ENCODE measurements around the gene ZNF260. TPM values are rescaled to one million over a fixed set of nuclear protein-coding genes. Genes with fewer than 3 reads are reported as not detected.

ZNF260 gene
- total RNA-seq, 1 experiment from 2014 or later = 14.5 TPM

GRCh38 chr19:36514012-36514612 is 14.0 kb downstream of the ZNF260 start:
- POLR2A ChIA-PET = interaction anchor here (0.5 kb wide), 1 partner anchor 16 kb away, joined by 5 read pairs; no protein-coding TSS in a partner anchor
- no peaks in the 10 kb centered on the region for H3K4me1 Mint-ChIP-seq (ENCODE audit: insufficient read depth, unreplicated experiment)
- peaks cover 26% of the 10 kb centered on the region for H3K9me3 Mint-ChIP-seq (ENCODE audit: unreplicated experiment)
- intact Hi-C loops (cut with micrococcal nuclease) = no loop called here
- peak; percentile 0 for DNase-seq (ENCODE audit: unreplicated experiment)
- no peak overlapping the region for H3K27ac Mint-ChIP-seq (ENCODE audit: low read depth, unreplicated experiment)
- no peaks in the 10 kb centered on the region for H3K27me3 Mint-ChIP-seq (ENCODE audit: insufficient read depth, unreplicated experiment)
- peaks cover 52% of the 10 kb centered on the region for H3K36me3 Mint-ChIP-seq (ENCODE audit: insufficient read depth, unreplicated experiment)
- H3K4me3 Mint-ChIP-seq (ENCODE audit: unreplicated experiment) = no peak overlapping the region
- no peak for TF ChIP-seq CTCF (IDR thresholded peaks at IDR 0.05; ENCODE audit: unreplicated experiment)
- CTCF ChIA-PET = no interaction called here
- BruUV-seq (replicated peaks) = no TSS peak

DNA sequence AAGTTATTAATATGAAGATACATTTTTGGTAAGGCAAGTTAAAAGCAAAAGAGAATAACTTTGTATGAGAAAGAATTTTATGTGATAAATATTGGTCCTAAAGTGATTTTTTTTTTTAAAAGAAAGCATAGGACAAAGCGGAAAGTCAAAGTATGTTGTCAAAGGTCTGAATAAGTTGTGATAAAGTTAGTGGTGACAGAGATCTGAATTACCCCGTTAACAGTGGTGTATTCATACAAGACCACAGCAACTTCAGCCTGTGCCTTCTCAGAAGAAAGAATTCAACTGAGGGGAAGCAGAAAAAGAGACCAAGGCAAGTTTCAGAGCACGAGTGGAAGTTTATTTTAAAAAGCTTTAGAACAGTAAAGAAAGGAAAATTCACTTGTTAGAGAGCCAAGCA is 19.7 kb downstream of the ZNF260 start:
- no peaks in the 10 kb centered on the region for H3K27me3 Mint-ChIP-seq (ENCODE audit: insufficient read depth, unreplicated experiment)
- ChIA-PET CTCF (interaction anchor here (0.6 kb wide), 1 partner anchor 252 kb away, joined by 3 read pairs; no protein-coding TSS in a partner anchor), POLR2A (no interaction called here)
- H3K4me3 Mint-ChIP-seq (ENCODE audit: unreplicated experiment) = no peak overlapping the region
- peaks cover 7% of the 10 kb centered on the region for H3K9me3 Mint-ChIP-seq (ENCODE audit: unreplicated experiment)
- BruUV-seq (replicated peaks) = no TSS peak
- H3K36me3 Mint-ChIP-seq (ENCODE audit: insufficient read depth, unreplicated experiment) = no peaks in the 10 kb centered on the region
- H3K4me1 Mint-ChIP-seq (ENCODE audit: insufficient read depth, unreplicated experiment) = no peaks in the 10 kb centered on the region
- TF ChIP-seq CTCF (IDR thresholded peaks at IDR 0.05; ENCODE audit: unreplicated experiment) = no peak
- H3K27ac Mint-ChIP-seq (ENCODE audit: low read depth, unreplicated experiment) = no peak overlapping the region
- intact Hi-C loops (cut with micrococcal nuclease) = no loop called here
- DNase-seq (ENCODE audit: unreplicated experiment) = no peak

- Mint-ChIP-seq H3K27ac (ENCODE audit: low read depth, unreplicated experiment) (no peak overlapping the region), H3K4me1 (ENCODE audit: insufficient read depth, unreplicated experiment) (no peaks in the 10 kb centered on the region), H3K9me3 (ENCODE audit: unreplicated experiment) (peaks cover 15% of the 10 kb centered on the region), H3K4me3 (ENCODE audit: unreplicated experiment) (no peak overlapping the region), H3K36me3 (ENCODE audit: insufficient read depth, unreplicated experiment) (no peaks in the 10 kb centered on the region), H3K27me3 (ENCODE audit: insufficient read depth, unreplicated experiment) (no peaks in the 10 kb centered on the region)
- TF ChIP-seq CTCF (IDR thresholded peaks at IDR 0.05; ENCODE audit: unreplicated experiment) = no peak
- DNase-seq (ENCODE audit: unreplicated experiment) = no peak
- POLR2A ChIA-PET = no interaction called here
- CTCF ChIA-PET = no interaction called here
- no TSS peak for BruUV-seq (replicated peaks)
- intact Hi-C loops (cut with micrococcal nuclease) = no loop called here
Measured at GRCh38 chr19:36501973-36502372, 26.1 kb downstream of the ZNF260 start.

DNA sequence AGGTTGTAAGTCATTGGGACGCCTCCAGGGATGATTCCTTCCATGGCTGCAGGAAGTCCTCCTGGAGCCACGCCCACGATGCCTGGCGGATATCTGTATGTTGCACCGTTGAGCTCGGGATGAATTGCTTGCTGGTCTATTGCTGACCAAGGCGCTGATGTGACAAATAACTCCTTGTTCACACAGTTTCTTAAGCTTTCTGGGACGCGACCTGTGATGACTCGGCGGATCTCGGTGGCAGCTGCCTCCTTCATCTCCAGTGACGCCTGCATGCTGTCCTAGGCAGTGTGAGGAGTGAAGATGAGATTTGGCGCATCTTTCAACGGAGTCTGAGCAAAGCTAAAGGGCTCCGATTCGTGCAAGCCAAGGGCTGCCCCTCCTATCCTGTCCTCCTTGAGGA is 31.1 kb downstream of the ZNF260 start:
- no peaks in the 10 kb centered on the region for H3K4me1 Mint-ChIP-seq (ENCODE audit: insufficient read depth, unreplicated experiment)

More for the DNA sequence above, 31.1 kb downstream of the ZNF260 start:
- Mint-ChIP-seq H3K36me3 (ENCODE audit: insufficient read depth, unreplicated experiment) (no peaks in the 10 kb centered on the region), H3K9me3 (ENCODE audit: unreplicated experiment) (peaks cover 14% of the 10 kb centered on the region), H3K4me3 (ENCODE audit: unreplicated experiment) (no peak overlapping the region), H3K27me3 (ENCODE audit: insufficient read depth, unreplicated experiment) (no peaks in the 10 kb centered on the region), H3K27ac (ENCODE audit: low read depth, unreplicated experiment) (no peak overlapping the region)
- intact Hi-C loops (cut with micrococcal nuclease) = no loop called here
- BruUV-seq (replicated peaks) = no TSS peak
- no peak for TF ChIP-seq CTCF (IDR thresholded peaks at IDR 0.05; ENCODE audit: unreplicated experiment)
- ChIA-PET POLR2A (no interaction called here), CTCF (interaction anchor here (0.6 kb wide), 1 partner anchor 321 kb away, joined by 4 read pairs; no protein-coding TSS in a partner anchor)
- DNase-seq (ENCODE audit: unreplicated experiment) = no peak

Measured in MCF 10A (cell line).